ENCODE results near the gene PROM1. TPM values are rescaled to one million over a fixed set of nuclear protein-coding genes. Genes with fewer than 3 reads are reported as not detected.

Gene PROM1
- total RNA-seq, 1 experiment from 2014 or later = 65.1 TPM

- Mint-ChIP-seq H3K27ac (no peak overlapping the region), H3K27me3 (ENCODE audit: low read depth) (peaks cover 11% of the 10 kb centered on the region; the same call in 1 of the 2 replicates), H3K4me1 (no peaks in the 10 kb centered on the region), H3K4me3 (no peak overlapping the region), H3K36me3 (no peaks in the 10 kb centered on the region), H3K9me3 (no peaks in the 10 kb centered on the region)
- ChIA-PET CTCF (no interaction called here), POLR2A (no interaction called here)
- no peak for ATAC-seq
- DNase-seq (ENCODE audit: low spot score) = no peak
- TF ChIP-seq TEAD4 (CRISPR knock-in tag; IDR thresholded peaks at IDR 0.05) (no peak), SP1 (CRISPR knock-in tag; conservative IDR thresholded peaks at IDR 0.05) (no peak), RORB (CRISPR knock-in tag; IDR thresholded peaks at IDR 0.05) (no peak), MXD4 (CRISPR knock-in tag; IDR thresholded peaks at IDR 0.05; ENCODE audit: borderline replicate concordance) (no peak), ERG (CRISPR knock-in tag; IDR thresholded peaks at IDR 0.05) (no peak), CREB1 (CRISPR knock-in tag; IDR thresholded peaks at IDR 0.05) (no peak), NR3C1 (CRISPR knock-in tag; conservative IDR thresholded peaks at IDR 0.05; ENCODE audit: low read depth) (no peak), USF1 (CRISPR knock-in tag; IDR thresholded peaks at IDR 0.05) (no peak), ZNF425 (CRISPR knock-in tag; conservative IDR thresholded peaks at IDR 0.05) (no peak), MAX (CRISPR knock-in tag; IDR thresholded peaks at IDR 0.05) (no peak), RELA (CRISPR knock-in tag; IDR thresholded peaks at IDR 0.05; ENCODE audit: borderline replicate concordance) (no peak), SOX15 (CRISPR knock-in tag; IDR thresholded peaks at IDR 0.05) (no peak), JAZF1 (CRISPR knock-in tag; IDR thresholded peaks at IDR 0.05) (no peak), NR1H2 (CRISPR knock-in tag; IDR thresholded peaks at IDR 0.05) (no peak), CTCF (IDR thresholded peaks at IDR 0.05) (no peak)
These were observed 20.7 kb upstream of the PROM1 start for GRCh38 chr4:16104520-16104919.

- peaks cover 6% of the 10 kb centered on the region; the same call in 1 of the 2 replicates for H3K4me1 Mint-ChIP-seq
- no peaks in the 10 kb centered on the region for H3K36me3 Mint-ChIP-seq
- CTCF ChIA-PET = interaction anchor here (1.2 kb wide), 1 partner anchor 24 kb away, joined by 3 read pairs; no protein-coding TSS in a partner anchor
- H3K27ac Mint-ChIP-seq = no peak overlapping the region
- H3K4me3 Mint-ChIP-seq = no peak overlapping the region
- POLR2A ChIA-PET = no interaction called here
- no peak for ATAC-seq
- no peaks in the 10 kb centered on the region; the same call in 1 of the 2 replicates for H3K27me3 Mint-ChIP-seq (ENCODE audit: low read depth)
- H3K9me3 Mint-ChIP-seq = no peaks in the 10 kb centered on the region
- DNase-seq (ENCODE audit: low spot score) = no peak
- TF ChIP-seq IRF2 (CRISPR knock-in tag; IDR thresholded peaks at IDR 0.05; ENCODE audit: borderline replicate concordance, low read depth) (no peak), ATF6 (CRISPR knock-in tag; IDR thresholded peaks at IDR 0.05) (no peak), IRF1 (CRISPR knock-in tag; IDR thresholded peaks at IDR 0.05) (no peak), OVOL2 (CRISPR knock-in tag; IDR thresholded peaks at IDR 0.05; ENCODE audit: borderline replicate concordance) (no peak), ATF3 (CRISPR knock-in tag; conservative IDR thresholded peaks at IDR 0.05) (no peak), E2F1 (CRISPR knock-in tag; IDR thresholded peaks at IDR 0.05) (no peak), PRDM15 (CRISPR knock-in tag; IDR thresholded peaks at IDR 0.05) (no peak), RORB (CRISPR knock-in tag; IDR thresholded peaks at IDR 0.05) (no peak)
These were observed 18.5 kb upstream of the PROM1 start for GRCh38 chr4:16102356-16102755.
